ENCODE data around the gene S100A11. TPM values are rescaled to one million over a fixed set of nuclear protein-coding genes. Genes with fewer than 3 reads are reported as not detected.

The S100A11 gene
- total and polyA plus RNA-seq, 9 donors = 60.2 to 449 (median 154) TPM

GRCh38 chr1:152048416-152049009 is 11.7 kb upstream of the S100A11 start:
- DNase-seq = peak in 3 of 5 donors; percentile 47 to 57 (median 48)
- H3K4me3 ChIP-seq = peak overlapping the region; percentile 13
- TF ChIP-seq EP300 (IDR thresholded peaks at IDR 0.05) (no peak), CTCF (IDR thresholded peaks at IDR 0.05) (no peak), POLR2A (IDR thresholded peaks at IDR 0.05) (no peak)
- no peaks in the 10 kb centered on the region for H3K9me3 ChIP-seq
- H3K4me1 ChIP-seq (ENCODE audit: insufficient read depth) = peaks cover 4% of the 10 kb centered on the region
- H3K27ac ChIP-seq = peak overlapping the region; percentile 54 to 79
- H3K36me3 ChIP-seq = no peaks in the 10 kb centered on the region
- 70 to 72% (median 70%) methylated on average over 6 of the region's 6 CpGs for WGBS, 3 donors
- no peaks in the 10 kb centered on the region for H3K27me3 ChIP-seq
- intact Hi-C loops (cut with DNase I) = no loop called here

- whole genome bisulfite sequencing, 3 donors = 1 to 2% (median 2%) methylated on average over 13 of the region's 13 CpGs
- peak; percentile 80 to 88 (median 87) for DNase-seq
- Histone ChIP-seq H3K9me3 (no peaks in the 10 kb centered on the region), H3K27me3 (no peaks in the 10 kb centered on the region), H3K4me1 (ENCODE audit: insufficient read depth) (peaks cover 4% of the 10 kb centered on the region), H3K27ac (peak overlapping the region; percentile 54 to 79), H3K36me3 (no peaks in the 10 kb centered on the region), H3K4me3 (peak overlapping the region; percentile 13)
- intact Hi-C loops (cut with DNase I) = no loop called here
- TF ChIP-seq CTCF (IDR thresholded peaks at IDR 0.05) = peak in 2 of 3 donors; percentile 24 to 53
- no peak for TF ChIP-seq EP300 (IDR thresholded peaks at IDR 0.05)
- peak; percentile 7 for TF ChIP-seq POLR2A (IDR thresholded peaks at IDR 0.05)
Measured at GRCh38 chr1:152047730-152048415, 11.1 kb upstream of the S100A11 start.

GRCh38 chr1:152047413-152047729 is 10.6 kb upstream of the S100A11 start:
- peak in 1 of 5 donors; percentile 52 for DNase-seq
- Histone ChIP-seq H3K36me3 (no peaks in the 10 kb centered on the region), H3K27ac (peak overlapping the region; percentile 54 to 79), H3K4me1 (ENCODE audit: insufficient read depth) (peaks cover 4% of the 10 kb centered on the region), H3K4me3 (no peak overlapping the region), H3K27me3 (no peaks in the 10 kb centered on the region), H3K9me3 (no peaks in the 10 kb centered on the region)
- TF ChIP-seq POLR2A (IDR thresholded peaks at IDR 0.05) = no peak
- WGBS, 3 donors = 51 to 63% (median 58%) methylated on average over 4 to 5 of the region's 5 CpGs
- intact Hi-C loops (cut with DNase I) = no loop called here

GRCh38 chr1:152044386-152044785 is 7.6 kb upstream of the S100A11 start:
- DNase-seq = no peak
- 23 to 26% (median 26%) methylated on average over 3 of the region's 3 CpGs for WGBS, 3 donors
- H3K36me3 ChIP-seq = no peaks in the 10 kb centered on the region
- TF ChIP-seq POLR2A (IDR thresholded peaks at IDR 0.05) (no peak), CTCF (IDR thresholded peaks at IDR 0.05) (no peak), EP300 (IDR thresholded peaks at IDR 0.05) (no peak)
- H3K27me3 ChIP-seq = no peaks in the 10 kb centered on the region
- H3K9me3 ChIP-seq = no peaks in the 10 kb centered on the region
- intact Hi-C loops (cut with DNase I) = no loop called here
- H3K27ac ChIP-seq = no peak overlapping the region
- H3K4me3 ChIP-seq = no peak overlapping the region
- H3K4me1 ChIP-seq (ENCODE audit: insufficient read depth) = peaks cover 4% of the 10 kb centered on the region

- Histone ChIP-seq H3K9me3 (no peaks in the 10 kb centered on the region), H3K4me1 (ENCODE audit: insufficient read depth) (peaks cover 4% of the 10 kb centered on the region), H3K27me3 (no peaks in the 10 kb centered on the region), H3K27ac (no peak overlapping the region), H3K36me3 (no peaks in the 10 kb centered on the region), H3K4me3 (no peak overlapping the region)
- WGBS, 3 donors = 48 to 56% (median 54%) methylated on average over 5 of the region's 5 CpGs
- TF ChIP-seq CTCF (IDR thresholded peaks at IDR 0.05) (no peak), POLR2A (IDR thresholded peaks at IDR 0.05) (no peak), EP300 (IDR thresholded peaks at IDR 0.05) (no peak)
- intact Hi-C loops (cut with DNase I) = no loop called here
- no peak for DNase-seq
Measured at GRCh38 chr1:152043870-152044269, 7.1 kb upstream of the S100A11 start.

Data from ovary (tissue), 9 donors.